Stomach (tissue), 19 donors: ENCODE data around the gene TNKS2. TPM values are rescaled to one million over a fixed set of nuclear protein-coding genes. Genes with fewer than 3 reads are reported as not detected.
"Not testable (repeated sequence)": the region's sequence is repeated elsewhere in the genome, so short reads cannot be mapped to it uniquely, and the experiment has no call there.

ENCODE experiments used
- DNase-seq, 2 donors: peaks; one replicate each; pipeline versions ENCODE4 v3.0.0 to v3.0.0-alpha.2; 2013 to 2019
- H3K27ac ChIP-seq, 5 donors: fragments of 200-600 bp in 4 of 5; sonication (generic) in 4 of 5; one replicate each; pipeline ENCODE4 v1.5.1; 2013 to 2019; ENCODE audit warnings: mild to moderate bottlenecking in 1 of 5, moderate library complexity in 1 of 5
- H3K27me3 ChIP-seq, 3 donors: fragments of 200-600 bp; sonication (generic); one replicate each; pipeline ENCODE4 v1.5.1; 2017 to 2019; ENCODE audit warnings: mixed run types in 1 of 3
- H3K36me3 ChIP-seq, 4 donors: fragments of 200-600 bp; sonication (generic); 1 replicate in 3 of 4; 2 replicates in 1 of 4; pipeline ENCODE4 v1.5.1; 2016 to 2019
- H3K4me1 ChIP-seq, 4 donors: fragments of 200-600 bp; sonication (generic); one replicate each; pipeline ENCODE4 v1.5.1; 2016 to 2019
- H3K4me3 ChIP-seq, 4 donors: fragments of 200-600 bp; sonication (generic) in 3 of 4; one replicate each; pipeline ENCODE4 v1.5.1; 2016 to 2019; ENCODE audit warnings: mild to moderate bottlenecking in 1 of 4
- H3K9me3 ChIP-seq, 4 donors: fragments of 200-600 bp; sonication (generic); one replicate each; pipeline ENCODE4 v1.5.1; 2016 to 2019
- EP300 ChIP-seq: sonication (generic); formaldehyde crosslinking; IDR thresholded peaks from one replicate; pipeline ENCODE4 v1.6.1; 2017; ENCODE audit warnings: antibody characterized with exemption
- POLR2A ChIP-seq, 4 donors: fragments of 450-650 bp; IDR thresholded peaks; one replicate each; pipeline ENCODE4 v1.6.1; 2016; ENCODE audit warnings: antibody characterized with exemption in 4 of 4, control low read depth in 2 of 4, mild to moderate bottlenecking in 1 of 4, moderate library complexity in 1 of 4
- POLR2AphosphoS5 ChIP-seq, 3 donors: sonication (generic); formaldehyde crosslinking; IDR thresholded peaks; one replicate each; pipeline ENCODE4 v1.6.1; 2016; ENCODE audit warnings: antibody characterized with exemption in 3 of 3
- WGBS, 5 donors: extraction: QIAGEN DNeasy Blood & Tissue Kit in 3 of 5; methylation state at CpG; one replicate each; pipeline versions ENCODE4 v1.1.5 to v1.1.7; 2013 to 2018; 5-methylcytosine and 5-hydroxymethylcytosine counted together
- intact Hi-C: fragments of 100-400 bp; cut with DNase I; formaldehyde crosslinking; loops from one replicate; pipeline ENCODE4 v1.15.1; 2023; ENCODE audit warnings: low total_unique reads
- long read RNA-seq, 10 donors: transcript quantifications; one replicate each; lab custom pipeline, GENCODE V29; 2026
- polyA plus RNA-seq, 3 donors: library from polyadenylated mRNA; stranded (reverse); fragments of 200-250 nt; gene quantifications; one replicate each; pipeline ENCODE4 v1.2.3, GENCODE V29; 2013
- total RNA-seq, 5 donors: library from RNA; depleted of rRNA; stranded (reverse); fragments of >200 nt; gene quantifications; one replicate each; pipeline versions ENCODE4 v1.1.0 to v1.2.3, GENCODE V29; 2014 to 2016
- TF ChIP-seq, protein P1 (sequence below), 7 experiments: fragments of 450-650 bp in 4 of 7; fragments of 200-600 bp in 3 of 7; sonication (generic) in 3 of 7; IDR thresholded peaks; one replicate each; pipeline ENCODE4 v1.5.1; 2016 to 2019; ENCODE audit warnings: antibody characterized with exemption in 7 of 7, control low read depth in 2 of 7, mild to moderate bottlenecking in 1 of 7
- donor health status: healthy with polysubstance abuse.
- donor health status: Bipolar disorder and iron deficiency.
- donor health status: healthy.

TNKS2 gene
- total RNA-seq, result 10 to 100 TPM; 26.4 to 86.5 (median 38.3) TPM
- 10 to 100 TPM in 2 of 3 donors, 1 to 10 TPM in 1; 8.1 to 11.0 (median 10.2) TPM for polyA plus RNA-seq
- long read RNA-seq, donor 1, result 0 reads
- long read RNA-seq, donor 2, full-length matches to known transcripts, result 3 of 155 reads
- long read RNA-seq, donor 2, partial matches to known transcripts, result 152 of 155 reads
- long read RNA-seq, donor 2, other reads (novel, unspliced or antisense), result 0 of 155 reads
- long read RNA-seq, donor 3, full-length matches to known transcripts, result 2 of 2 reads
- long read RNA-seq, donor 3, partial matches to known transcripts, result 0 of 2 reads
- long read RNA-seq, donor 3, other reads (novel, unspliced or antisense), result 0 of 2 reads
- long read RNA-seq, donor 4, result 0 reads
- long read RNA-seq, donor 5, full-length matches to known transcripts, result 2 of 2 reads
- long read RNA-seq, donor 5, partial matches to known transcripts, result 0 of 2 reads
- long read RNA-seq, donor 5, other reads (novel, unspliced or antisense), result 0 of 2 reads
- long read RNA-seq, donor 6, full-length matches to known transcripts, result 4 of 4 reads
- long read RNA-seq, donor 6, partial matches to known transcripts, result 0 of 4 reads
- long read RNA-seq, donor 6, other reads (novel, unspliced or antisense), result 0 of 4 reads
- long read RNA-seq, donor 7, full-length matches to known transcripts, result 3 of 3 reads
- long read RNA-seq, donor 7, partial matches to known transcripts, result 0 of 3 reads
- long read RNA-seq, donor 7, other reads (novel, unspliced or antisense), result 0 of 3 reads
- long read RNA-seq, donor 8, partial matches to known transcripts, result 7 of 7 reads
- long read RNA-seq, donor 8, other reads (novel, unspliced or antisense), result 0 of 7 reads
- long read RNA-seq, donor 9, full-length matches to known transcripts, result 2 of 2 reads
- long read RNA-seq, donor 9, partial matches to known transcripts, result 0 of 2 reads
- long read RNA-seq, donor 9, other reads (novel, unspliced or antisense), result 0 of 2 reads
- long read RNA-seq, donor 10, full-length matches to known transcripts, result 1 of 1 reads
- long read RNA-seq, donor 10, partial matches to known transcripts, result 0 of 1 reads
- long read RNA-seq, donor 10, other reads (novel, unspliced or antisense), result 0 of 1 reads

- Histone ChIP-seq H3K4me3 (peak within 1 kb of the TSS; percentile 84 to 92 (median 90)), H3K36me3 (peaks cover 0 to 9% (median 7%) of the 10 kb centered on the region in 4 donors), H3K27me3 (no peaks in the 10 kb centered on the region), H3K4me1 (peaks cover 26 to 60% (median 49%) of the 10 kb centered on the region in 4 donors), H3K27ac (peak within 1 kb of the TSS; percentile 95 to 99 (median 99)), H3K9me3 (no peaks in the 10 kb centered on the region)
- WGBS, 5 donors, result 0 to 1% (median 0%) methylated on average over 7 to 64 of the region's 64 CpGs
- intact Hi-C loops, result no loop called here
- peak; percentile 96 to 99 for DNase-seq
- TF ChIP-seq, protein P1, sequence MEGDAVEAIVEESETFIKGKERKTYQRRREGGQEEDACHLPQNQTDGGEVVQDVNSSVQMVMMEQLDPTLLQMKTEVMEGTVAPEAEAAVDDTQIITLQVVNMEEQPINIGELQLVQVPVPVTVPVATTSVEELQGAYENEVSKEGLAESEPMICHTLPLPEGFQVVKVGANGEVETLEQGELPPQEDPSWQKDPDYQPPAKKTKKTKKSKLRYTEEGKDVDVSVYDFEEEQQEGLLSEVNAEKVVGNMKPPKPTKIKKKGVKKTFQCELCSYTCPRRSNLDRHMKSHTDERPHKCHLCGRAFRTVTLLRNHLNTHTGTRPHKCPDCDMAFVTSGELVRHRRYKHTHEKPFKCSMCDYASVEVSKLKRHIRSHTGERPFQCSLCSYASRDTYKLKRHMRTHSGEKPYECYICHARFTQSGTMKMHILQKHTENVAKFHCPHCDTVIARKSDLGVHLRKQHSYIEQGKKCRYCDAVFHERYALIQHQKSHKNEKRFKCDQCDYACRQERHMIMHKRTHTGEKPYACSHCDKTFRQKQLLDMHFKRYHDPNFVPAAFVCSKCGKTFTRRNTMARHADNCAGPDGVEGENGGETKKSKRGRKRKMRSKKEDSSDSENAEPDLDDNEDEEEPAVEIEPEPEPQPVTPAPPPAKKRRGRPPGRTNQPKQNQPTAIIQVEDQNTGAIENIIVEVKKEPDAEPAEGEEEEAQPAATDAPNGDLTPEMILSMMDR (IDR thresholded peaks at IDR 0.05), result no peak
- TF ChIP-seq POLR2A (IDR thresholded peaks at IDR 0.05) (peak in 2 of 4 donors; percentile 65 to 71), EP300 (no peak), POLR2AphosphoS5 (IDR thresholded peaks at IDR 0.05) (peak; percentile 94 to 98 (median 97))
Observed at GRCh38 chr10:91797874-91798648, at the start of gene TNKS2. TSS of gene TNKS2 (plus strand) at chr10:91798426. CDS start at chr10:91798691, 265 bp downstream.

DNA sequence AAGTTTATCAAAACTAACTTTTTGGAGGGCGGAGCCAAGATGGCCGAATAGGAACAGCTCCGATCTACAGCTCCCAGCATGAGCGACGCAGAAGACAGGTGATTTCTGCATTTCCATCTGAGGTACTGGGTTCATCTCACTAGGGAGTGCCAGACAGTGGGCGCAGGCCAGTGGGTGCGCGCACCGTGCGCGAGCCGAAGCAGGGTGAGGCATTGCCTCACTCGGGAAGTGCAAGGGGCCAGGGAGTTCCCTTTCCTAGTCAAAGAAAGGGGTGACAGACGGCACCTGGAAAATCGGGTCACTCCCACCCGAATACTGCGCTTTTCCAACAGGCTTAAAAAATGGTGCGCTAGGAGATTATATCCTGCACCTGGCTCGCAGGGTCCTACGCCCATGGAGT is 48.6 kb upstream of the TNKS2 start:
- intact Hi-C loops, result loop anchor here (10.0 kb wide), 1 partner anchor 105 kb away; no protein-coding TSS in a partner anchor
- H3K27me3 ChIP-seq, H3K36me3 ChIP-seq, DNase-seq, H3K9me3 ChIP-seq, H3K4me1 ChIP-seq, H3K27ac ChIP-seq, H3K4me3 ChIP-seq: not testable (repeated sequence)
- 82 to 89% (median 87%) methylated on average over 6 to 20 of the region's 20 CpGs for WGBS, 5 donors

DNA sequence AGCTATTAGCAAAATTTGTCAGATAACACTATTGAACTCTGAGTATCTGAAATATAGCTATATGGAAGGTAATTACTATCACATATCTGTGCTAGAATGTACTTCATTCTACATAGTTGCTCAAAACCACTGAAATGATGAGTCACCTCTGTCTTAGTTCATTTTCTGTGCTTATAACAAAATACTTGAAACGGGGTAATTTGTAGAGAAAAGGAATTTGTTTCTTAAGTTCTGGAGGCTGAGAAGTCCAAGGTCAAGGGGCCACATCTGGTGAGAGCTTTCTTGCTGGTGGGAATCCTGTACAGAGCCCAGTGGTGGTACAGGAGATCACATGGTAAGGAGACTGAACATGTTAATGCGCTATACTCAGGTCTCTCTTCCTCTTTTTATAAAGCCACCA is 41.9 kb upstream of the TNKS2 start:
- no peaks in the 10 kb centered on the region for H3K4me1 ChIP-seq
- DNase-seq, result no peak
- no peaks in the 10 kb centered on the region for H3K9me3 ChIP-seq
- H3K27ac ChIP-seq, result no peak overlapping the region
- no peaks in the 10 kb centered on the region for H3K36me3 ChIP-seq
- H3K27me3 ChIP-seq, result peaks cover 0 to 4% (median 0%) of the 10 kb centered on the region in 3 donors
- TF ChIP-seq POLR2A (IDR thresholded peaks at IDR 0.05) (no peak), POLR2AphosphoS5 (IDR thresholded peaks at IDR 0.05) (no peak), EP300 (no peak)
- TF ChIP-seq, protein P1 (IDR thresholded peaks at IDR 0.05), result no peak
- intact Hi-C loops, result no loop called here
- 57 to 71% (median 68%) methylated on average over 2 of the region's 2 CpGs for WGBS, 5 donors
- H3K4me3 ChIP-seq, result no peak overlapping the region

- Histone ChIP-seq H3K27ac (no peak overlapping the region), H3K36me3 (no peaks in the 10 kb centered on the region), H3K9me3 (no peaks in the 10 kb centered on the region), H3K27me3 (peaks cover 0 to 4% (median 0%) of the 10 kb centered on the region in 3 donors), H3K4me1 (no peaks in the 10 kb centered on the region), H3K4me3 (no peak overlapping the region)
- intact Hi-C loops, result no loop called here
- DNase-seq, result peak in 1 of 2 donors; percentile 82
- TF ChIP-seq POLR2AphosphoS5 (IDR thresholded peaks at IDR 0.05) (peak in 1 of 3 donors; percentile 17), POLR2A (IDR thresholded peaks at IDR 0.05) (no peak)
- TF ChIP-seq, protein P1 (IDR thresholded peaks at IDR 0.05), result peak in 5 of 7 experiments; percentile 9 to 55 (median 22)
- WGBS, 5 donors, result 48 to 58% (median 52%) methylated on average over 3 of the region's 3 CpGs
Observed at GRCh38 chr10:91758303-91759146, 39.7 kb upstream of the TNKS2 start.
